SK-N-SH (cell line): Measurements from ENCODE around the gene CAPNS2. TPM values are rescaled to one million over a fixed set of nuclear protein-coding genes. Genes with fewer than 3 reads are reported as not detected.

Experiments
- CTCF ChIA-PET: fragments of 300-600, 350-600 bp; formaldehyde crosslinking; extraction: SDS; loops from one replicate; lab custom pipeline; 2021; lab: Yijun Ruan, JAX
- POLR2A ChIA-PET: fragments of 350-600 bp; sonication (Branson Sonifier 250); formaldehyde crosslinking; extraction: SDS; loops from one replicate; lab custom pipeline; 2020; ENCODE audit warnings: antibody characterized with exemption, inconsistent platforms; lab: Yijun Ruan, JAX
- DNase-seq: peaks from one replicate; pipeline ENCODE4 v3.0.0; 2012
- H2AFZ ChIP-seq: fragments of 200-600 bp; sonication (generic); 2 replicates; pipeline ENCODE4 v1.8.1; 2016; ENCODE audit warnings: antibody characterized with exemption, mild to moderate bottlenecking, low read depth
- H3F3A ChIP-seq: fragments of 200-600 bp; sonication (generic); replicated peaks from 2 replicates; pipeline ENCODE3; 2016; ENCODE audit warnings: antibody characterized with exemption, mild to moderate bottlenecking; ENCODE audit not compliant: insufficient read depth
- H3K27ac ChIP-seq, 2 experiments: fragments of 200-500 bp in 1 of 2; fragments of 200-600 bp in 1 of 2; sonication (Bioruptor generic) in 1 of 2; sonication (generic), shearing (Covaris generic) in 1 of 2; 2 replicates each; pipeline versions ENCODE4 v1.5.1 to v1.6.1; 2014 to 2016; ENCODE audit warnings: low read depth in 2 of 2, inconsistent platforms in 1 of 2, low read length in 1 of 2, mild to moderate bottlenecking in 1 of 2, mixed read lengths in 1 of 2
- H3K27me3 ChIP-seq: fragments of 200-600 bp; sonication (generic), shearing (Covaris generic); 2 replicates; pipeline ENCODE4 v1.6.1; 2016; ENCODE audit warnings: mixed run types; ENCODE audit not compliant: insufficient read depth
- H3K36me3 ChIP-seq, 2 experiments: fragments of 200-500 bp in 1 of 2; fragments of 200-600 bp in 1 of 2; sonication (Bioruptor generic) in 1 of 2; sonication (generic) in 1 of 2; replicated peaks in 1 of 2; 2 replicates each; pipeline versions ENCODE3 to v1.5.1; 2014 to 2016; ENCODE audit warnings: low read length in 1 of 2, mild to moderate bottlenecking in 1 of 2; ENCODE audit not compliant: insufficient read depth in 2 of 2, control insufficient read depth in 1 of 2
- H3K4me1 ChIP-seq, 2 experiments: fragments of 200-500 bp in 1 of 2; fragments of 200-600 bp in 1 of 2; sonication (Bioruptor generic) in 1 of 2; sonication (generic), shearing (Covaris generic) in 1 of 2; 2 replicates each; pipeline versions ENCODE4 v1.5.1 to v1.6.1; 2014 to 2016; ENCODE audit warnings: low read depth in 1 of 2, low read length in 1 of 2, mixed run types in 1 of 2; ENCODE audit not compliant: insufficient read depth in 2 of 2, control insufficient read depth in 1 of 2
- H3K4me2 ChIP-seq: fragments of 200-600 bp; sonication (generic), shearing (Covaris generic); 2 replicates; pipeline ENCODE4 v1.6.1; 2017; ENCODE audit warnings: mixed run types
- H3K4me3 ChIP-seq, 2 experiments: fragments of 200-500 bp in 1 of 2; fragments of 200-600 bp in 1 of 2; sonication (Bioruptor generic) in 1 of 2; sonication (generic), shearing (Covaris generic) in 1 of 2; 2 replicates each; pipeline versions ENCODE4 v1.5.1 to v1.8.1; 2014 to 2016; ENCODE audit warnings: low read depth in 2 of 2, inconsistent platforms in 1 of 2, low read length in 1 of 2, mild to moderate bottlenecking in 1 of 2, mixed read lengths in 1 of 2, moderate library complexity in 1 of 2
- H3K79me2 ChIP-seq: fragments of 200-600 bp; sonication (generic); 2 replicates; pipeline ENCODE4 v1.8.1; 2017; ENCODE audit warnings: mild to moderate bottlenecking; ENCODE audit not compliant: insufficient read depth
- H3K9ac ChIP-seq: fragments of 200-600 bp; sonication (generic); 2 replicates; pipeline ENCODE4 v1.6.1; 2017; ENCODE audit warnings: mixed run types
- H3K9me2 ChIP-seq: fragments of 200-600 bp; sonication (generic); 2 replicates; pipeline ENCODE4 v1.6.1; 2017; ENCODE audit warnings: mixed run types
- H3K9me3 ChIP-seq: fragments of 200-600 bp; sonication (generic); 2 replicates; pipeline ENCODE4 v1.6.1; 2017; ENCODE audit warnings: mixed run types, mild to moderate bottlenecking, moderate library complexity
- H4K20me1 ChIP-seq: fragments of 200-600 bp; sonication (generic); 2 replicates; pipeline ENCODE4 v1.6.1; 2017; ENCODE audit warnings: mild to moderate bottlenecking, mixed run types; ENCODE audit not compliant: insufficient read depth
- ELF1 ChIP-seq: IDR thresholded peaks from 2 replicates; pipeline ENCODE4 v1.4.0; 2012
- EP300 ChIP-seq, 2 experiments: IDR thresholded peaks; 2 replicates each; pipeline versions ENCODE4 v1.4.0 to v1.6.1; 2012; ENCODE audit warnings: borderline replicate concordance in 1 of 2, low read depth in 1 of 2, low read length in 1 of 2
- FOSL2 ChIP-seq: IDR thresholded peaks from 2 replicates; pipeline ENCODE4 v1.4.0; 2012; ENCODE audit warnings: low read depth, mild to moderate bottlenecking, moderate library complexity, borderline replicate concordance
- FOXM1 ChIP-seq: IDR thresholded peaks from 2 replicates; pipeline ENCODE4 v1.4.0; 2012; ENCODE audit warnings: low read depth, mild to moderate bottlenecking
- JUND ChIP-seq: IDR thresholded peaks from 2 replicates; pipeline ENCODE4 v1.4.0; 2012
- MEF2A ChIP-seq: IDR thresholded peaks from 2 replicates; pipeline ENCODE4 v1.4.0; 2012; ENCODE audit warnings: low read depth, borderline replicate concordance
- NFIC ChIP-seq: IDR thresholded peaks from 2 replicates; pipeline ENCODE4 v1.4.0; 2012; ENCODE audit warnings: borderline replicate concordance
- NRF1 ChIP-seq: IDR thresholded peaks from 2 replicates; pipeline ENCODE4 v1.6.1; 2012; ENCODE audit warnings: low read depth, mild to moderate bottlenecking, low read length
- SIN3A ChIP-seq: IDR thresholded peaks from 2 replicates; pipeline ENCODE4 v1.6.1; 2012; ENCODE audit warnings: low read depth, mild to moderate bottlenecking, low read length, moderate library complexity, borderline replicate concordance
- TEAD4 ChIP-seq: IDR thresholded peaks from 2 replicates; pipeline ENCODE4 v1.4.0; 2012; ENCODE audit warnings: mild to moderate bottlenecking, borderline replicate concordance; ENCODE audit not compliant: insufficient read depth
- WGBS: methylation state at CpG from one replicate; pipeline ENCODE4 v1.1.6; 2017; ENCODE audit warnings: low lambda C conversion rate; 5-methylcytosine and 5-hydroxymethylcytosine counted together
- polyA plus RNA-seq, 3 experiments: library from polyadenylated mRNA; depleted of rRNA; stranded (reverse); fragments of >200 nt; gene quantifications; 2 replicates each; pipeline ENCODE4 v1.2.3, GENCODE V29; 2012
- TF ChIP-seq, protein P1 (sequence below): fragments of 150-350 bp; IDR thresholded peaks from 2 replicates; pipeline ENCODE4 v1.6.1; 2016; ENCODE audit warnings: mild to moderate bottlenecking, low read depth, low read length
- TF ChIP-seq, protein P2 (sequence below): IDR thresholded peaks from 2 replicates; pipeline ENCODE4 v1.4.0; 2012; ENCODE audit warnings: low read depth
- TF ChIP-seq, protein P3 (sequence below): IDR thresholded peaks from 2 replicates; pipeline ENCODE4; 2012
- TF ChIP-seq, protein P4 (sequence below): IDR thresholded peaks from 2 replicates; pipeline ENCODE4 v1.4.0; 2012; ENCODE audit warnings: low read depth, borderline replicate concordance
- TF ChIP-seq, protein P5 (sequence below): IDR thresholded peaks from 2 replicates; pipeline ENCODE4 v1.4.0; 2012; ENCODE audit warnings: low read depth, borderline replicate concordance

Gene CAPNS2
- polyA plus RNA-seq, 1 of the 3 experiments (the other 2 are of a cell fraction) = 0.13 TPM

DNA sequence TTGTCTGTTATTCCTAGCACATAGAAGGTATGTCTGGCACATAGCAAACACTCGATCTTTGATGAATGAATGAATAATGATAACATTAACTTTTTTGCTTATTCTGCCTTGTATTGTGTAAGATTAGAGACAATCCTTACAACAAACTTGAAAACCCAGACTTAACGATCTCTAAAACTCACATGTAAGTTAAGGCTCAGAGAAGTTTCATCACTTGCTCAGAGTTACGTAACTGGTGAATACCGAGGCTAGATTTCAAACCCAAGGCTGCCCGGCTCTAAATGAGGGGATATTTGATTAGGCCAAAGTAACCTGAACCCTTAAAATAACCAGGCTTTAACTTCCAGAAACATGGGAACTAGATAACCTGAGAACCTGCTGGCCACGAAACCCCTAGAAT, 22.3 kb downstream of the CAPNS2 start:
- TF ChIP-seq NRF1 = no peak
- no peak for TF ChIP-seq MEF2A
- TF ChIP-seq TEAD4 = no peak
- TF ChIP-seq FOXM1 = no peak
- TF ChIP-seq, protein P1, sequence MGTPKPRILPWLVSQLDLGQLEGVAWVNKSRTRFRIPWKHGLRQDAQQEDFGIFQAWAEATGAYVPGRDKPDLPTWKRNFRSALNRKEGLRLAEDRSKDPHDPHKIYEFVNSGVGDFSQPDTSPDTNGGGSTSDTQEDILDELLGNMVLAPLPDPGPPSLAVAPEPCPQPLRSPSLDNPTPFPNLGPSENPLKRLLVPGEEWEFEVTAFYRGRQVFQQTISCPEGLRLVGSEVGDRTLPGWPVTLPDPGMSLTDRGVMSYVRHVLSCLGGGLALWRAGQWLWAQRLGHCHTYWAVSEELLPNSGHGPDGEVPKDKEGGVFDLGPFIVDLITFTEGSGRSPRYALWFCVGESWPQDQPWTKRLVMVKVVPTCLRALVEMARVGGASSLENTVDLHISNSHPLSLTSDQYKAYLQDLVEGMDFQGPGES = no peak
- TF ChIP-seq NFIC = no peak
- WGBS = 80% methylated on average over 6 of the region's 6 CpGs
- Histone ChIP-seq H3K4me1 (no peaks in the 10 kb centered on the region), H3K36me3 (peaks cover 18 to 28% of the 10 kb centered on the region in 2 experiments), H3K27ac (no peak overlapping the region), H3K79me2 (no peaks in the 10 kb centered on the region), H3K9ac (no peak overlapping the region), H3K4me2 (no peak overlapping the region), H3K4me3 (no peak overlapping the region), H3F3A (peaks cover 11% of the 10 kb centered on the region), H4K20me1 (no peaks in the 10 kb centered on the region), H3K27me3 (no peaks in the 10 kb centered on the region), H2AFZ (no peak overlapping the region), H3K9me2 (no peaks in the 10 kb centered on the region), H3K9me3 (no peaks in the 10 kb centered on the region)
- ChIA-PET CTCF (no interaction called here), POLR2A (no interaction called here)
- DNase-seq = no peak

DNA sequence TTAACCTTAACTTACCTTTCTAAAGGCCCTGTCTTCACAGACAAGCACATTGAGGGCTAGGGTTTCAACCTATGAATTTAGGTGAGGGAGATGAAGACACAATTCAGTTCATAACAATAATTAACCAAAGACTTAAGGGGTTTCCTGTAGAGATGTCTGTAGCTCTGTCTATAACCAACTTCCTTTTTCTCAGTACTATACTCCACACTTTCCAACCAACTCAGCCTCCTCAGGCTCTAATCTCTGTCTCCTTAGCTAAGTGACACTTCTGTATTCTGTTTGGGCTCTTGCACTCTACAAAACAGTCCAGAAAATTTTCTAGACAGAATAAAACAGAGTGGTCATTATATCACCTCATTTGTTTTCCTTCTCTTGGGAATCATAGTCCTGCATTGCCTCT, 25.8 kb downstream of the CAPNS2 start:
- Histone ChIP-seq H3K79me2 (no peaks in the 10 kb centered on the region), H3K4me2 (no peak overlapping the region), H3K9me2 (no peaks in the 10 kb centered on the region), H3K36me3 (no peaks in the 10 kb centered on the region), H3K27me3 (0 out of 2 replicates have a peak, but pooled peaks cover 9% of the 10 kb centered on the region), H4K20me1 (no peaks in the 10 kb centered on the region), H3K27ac (no peak overlapping the region), H3F3A (no peaks in the 10 kb centered on the region), H2AFZ (no peak overlapping the region), H3K4me3 (no peak overlapping the region), H3K9me3 (no peaks in the 10 kb centered on the region), H3K9ac (no peak overlapping the region), H3K4me1 (no peaks in the 10 kb centered on the region)
- DNase-seq = no peak
- ChIA-PET POLR2A (no interaction called here), CTCF (no interaction called here)
- TF ChIP-seq, protein P2, sequence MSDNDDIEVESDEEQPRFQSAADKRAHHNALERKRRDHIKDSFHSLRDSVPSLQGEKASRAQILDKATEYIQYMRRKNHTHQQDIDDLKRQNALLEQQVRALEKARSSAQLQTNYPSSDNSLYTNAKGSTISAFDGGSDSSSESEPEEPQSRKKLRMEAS = no peak
- TF ChIP-seq FOSL2 (no peak), SIN3A (no peak), MEF2A (no peak), EP300 (IDR thresholded peaks at IDR 0.05; ENCODE audit: borderline replicate concordance in 1 of 2, low read depth in 1 of 2, low read length in 1 of 2) (no peak), JUND (no peak), NFIC (no peak), ELF1 (no peak)
- TF ChIP-seq, protein P3, sequence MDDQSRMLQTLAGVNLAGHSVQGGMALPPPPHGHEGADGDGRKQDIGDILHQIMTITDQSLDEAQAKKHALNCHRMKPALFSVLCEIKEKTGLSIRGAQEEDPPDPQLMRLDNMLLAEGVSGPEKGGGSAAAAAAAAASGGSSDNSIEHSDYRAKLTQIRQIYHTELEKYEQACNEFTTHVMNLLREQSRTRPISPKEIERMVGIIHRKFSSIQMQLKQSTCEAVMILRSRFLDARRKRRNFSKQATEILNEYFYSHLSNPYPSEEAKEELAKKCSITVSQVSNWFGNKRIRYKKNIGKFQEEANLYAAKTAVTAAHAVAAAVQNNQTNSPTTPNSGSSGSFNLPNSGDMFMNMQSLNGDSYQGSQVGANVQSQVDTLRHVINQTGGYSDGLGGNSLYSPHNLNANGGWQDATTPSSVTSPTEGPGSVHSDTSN = no peak
- TF ChIP-seq, protein P4, sequence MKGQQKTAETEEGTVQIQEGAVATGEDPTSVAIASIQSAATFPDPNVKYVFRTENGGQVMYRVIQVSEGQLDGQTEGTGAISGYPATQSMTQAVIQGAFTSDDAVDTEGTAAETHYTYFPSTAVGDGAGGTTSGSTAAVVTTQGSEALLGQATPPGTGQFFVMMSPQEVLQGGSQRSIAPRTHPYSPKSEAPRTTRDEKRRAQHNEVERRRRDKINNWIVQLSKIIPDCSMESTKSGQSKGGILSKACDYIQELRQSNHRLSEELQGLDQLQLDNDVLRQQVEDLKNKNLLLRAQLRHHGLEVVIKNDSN = no peak
- TF ChIP-seq, protein P5, sequence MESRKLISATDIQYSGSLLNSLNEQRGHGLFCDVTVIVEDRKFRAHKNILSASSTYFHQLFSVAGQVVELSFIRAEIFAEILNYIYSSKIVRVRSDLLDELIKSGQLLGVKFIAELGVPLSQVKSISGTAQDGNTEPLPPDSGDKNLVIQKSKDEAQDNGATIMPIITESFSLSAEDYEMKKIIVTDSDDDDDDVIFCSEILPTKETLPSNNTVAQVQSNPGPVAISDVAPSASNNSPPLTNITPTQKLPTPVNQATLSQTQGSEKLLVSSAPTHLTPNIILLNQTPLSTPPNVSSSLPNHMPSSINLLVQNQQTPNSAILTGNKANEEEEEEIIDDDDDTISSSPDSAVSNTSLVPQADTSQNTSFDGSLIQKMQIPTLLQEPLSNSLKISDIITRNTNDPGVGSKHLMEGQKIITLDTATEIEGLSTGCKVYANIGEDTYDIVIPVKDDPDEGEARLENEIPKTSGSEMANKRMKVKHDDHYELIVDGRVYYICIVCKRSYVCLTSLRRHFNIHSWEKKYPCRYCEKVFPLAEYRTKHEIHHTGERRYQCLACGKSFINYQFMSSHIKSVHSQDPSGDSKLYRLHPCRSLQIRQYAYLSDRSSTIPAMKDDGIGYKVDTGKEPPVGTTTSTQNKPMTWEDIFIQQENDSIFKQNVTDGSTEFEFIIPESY = no peak
- TF ChIP-seq, protein P1 = no peak
